ENCODE measurements around the gene NFIB.

Gene NFIB

DNA sequence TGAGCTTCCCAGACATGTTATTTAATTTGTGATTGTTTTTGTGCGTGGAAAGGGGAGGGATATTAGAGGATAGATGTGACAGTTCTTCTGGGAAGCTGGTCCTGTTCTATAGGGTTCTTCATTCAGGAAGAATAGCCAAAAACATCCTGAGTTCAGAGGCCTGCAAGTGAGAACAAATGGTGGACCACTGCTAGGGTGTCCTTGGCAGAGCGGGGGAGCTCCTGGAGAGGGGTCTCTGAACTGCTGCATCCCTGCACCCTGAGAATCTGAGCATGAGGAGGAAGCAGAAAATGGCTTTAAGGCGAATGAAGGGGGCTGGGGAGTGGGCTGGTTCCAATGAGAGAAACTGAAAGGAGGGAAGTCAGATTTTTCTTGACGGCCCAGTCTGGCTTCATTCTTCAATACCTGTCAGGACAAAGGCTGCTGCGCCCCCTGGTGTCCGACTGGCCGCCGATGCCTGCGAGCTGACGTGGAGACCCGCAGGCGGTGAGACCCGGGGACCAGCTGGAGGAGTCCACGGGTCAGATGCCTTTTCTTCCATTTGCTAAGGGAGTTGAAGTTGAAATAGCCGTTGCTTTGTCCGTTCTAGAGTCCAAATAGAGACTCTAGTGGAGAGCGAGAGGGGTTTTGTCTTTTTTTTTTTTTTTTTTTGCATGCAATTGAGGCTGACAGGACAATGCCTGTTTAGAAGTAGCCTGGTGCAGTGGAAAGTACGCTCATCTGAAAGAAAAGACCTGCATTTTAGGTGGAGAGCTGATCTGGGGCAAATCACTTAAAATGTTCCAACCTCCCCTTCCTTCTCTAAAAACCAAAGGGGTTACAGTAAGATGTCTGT, 39.5 kb upstream of the NFIB start:
- TF ChIP-seq, protein P1, sequence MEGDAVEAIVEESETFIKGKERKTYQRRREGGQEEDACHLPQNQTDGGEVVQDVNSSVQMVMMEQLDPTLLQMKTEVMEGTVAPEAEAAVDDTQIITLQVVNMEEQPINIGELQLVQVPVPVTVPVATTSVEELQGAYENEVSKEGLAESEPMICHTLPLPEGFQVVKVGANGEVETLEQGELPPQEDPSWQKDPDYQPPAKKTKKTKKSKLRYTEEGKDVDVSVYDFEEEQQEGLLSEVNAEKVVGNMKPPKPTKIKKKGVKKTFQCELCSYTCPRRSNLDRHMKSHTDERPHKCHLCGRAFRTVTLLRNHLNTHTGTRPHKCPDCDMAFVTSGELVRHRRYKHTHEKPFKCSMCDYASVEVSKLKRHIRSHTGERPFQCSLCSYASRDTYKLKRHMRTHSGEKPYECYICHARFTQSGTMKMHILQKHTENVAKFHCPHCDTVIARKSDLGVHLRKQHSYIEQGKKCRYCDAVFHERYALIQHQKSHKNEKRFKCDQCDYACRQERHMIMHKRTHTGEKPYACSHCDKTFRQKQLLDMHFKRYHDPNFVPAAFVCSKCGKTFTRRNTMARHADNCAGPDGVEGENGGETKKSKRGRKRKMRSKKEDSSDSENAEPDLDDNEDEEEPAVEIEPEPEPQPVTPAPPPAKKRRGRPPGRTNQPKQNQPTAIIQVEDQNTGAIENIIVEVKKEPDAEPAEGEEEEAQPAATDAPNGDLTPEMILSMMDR (IDR thresholded peaks at IDR 0.05; ENCODE audit: low read depth, low read length), result peak; percentile 89
- H3K4me3 ChIP-seq (ENCODE audit: low read depth, low read length), result no peak overlapping the region

DNA sequence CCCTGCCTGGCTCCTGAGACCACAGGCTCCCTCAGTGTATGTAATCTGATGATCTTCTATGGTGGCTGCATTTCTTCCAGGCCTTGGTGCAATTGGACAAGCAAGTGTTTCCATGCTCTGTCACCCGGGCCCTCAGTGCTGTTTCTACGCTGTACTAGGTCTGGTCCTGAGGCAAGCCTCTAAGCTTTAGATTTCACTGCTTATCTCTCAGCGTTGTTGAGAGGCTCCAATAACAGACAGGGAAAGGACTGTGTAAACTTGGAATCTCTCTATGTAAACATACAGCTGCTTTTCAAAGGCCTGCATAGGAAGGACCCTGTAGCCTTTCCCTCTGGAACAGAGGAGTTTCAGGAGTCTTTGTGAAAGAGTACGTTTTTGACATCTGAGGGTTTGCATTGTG, 38.6 kb upstream of the NFIB start:
- TF ChIP-seq, protein P1 (IDR thresholded peaks at IDR 0.05; ENCODE audit: low read depth, low read length), result no peak
- no peak overlapping the region for H3K4me3 ChIP-seq (ENCODE audit: low read depth, low read length)

DNA sequence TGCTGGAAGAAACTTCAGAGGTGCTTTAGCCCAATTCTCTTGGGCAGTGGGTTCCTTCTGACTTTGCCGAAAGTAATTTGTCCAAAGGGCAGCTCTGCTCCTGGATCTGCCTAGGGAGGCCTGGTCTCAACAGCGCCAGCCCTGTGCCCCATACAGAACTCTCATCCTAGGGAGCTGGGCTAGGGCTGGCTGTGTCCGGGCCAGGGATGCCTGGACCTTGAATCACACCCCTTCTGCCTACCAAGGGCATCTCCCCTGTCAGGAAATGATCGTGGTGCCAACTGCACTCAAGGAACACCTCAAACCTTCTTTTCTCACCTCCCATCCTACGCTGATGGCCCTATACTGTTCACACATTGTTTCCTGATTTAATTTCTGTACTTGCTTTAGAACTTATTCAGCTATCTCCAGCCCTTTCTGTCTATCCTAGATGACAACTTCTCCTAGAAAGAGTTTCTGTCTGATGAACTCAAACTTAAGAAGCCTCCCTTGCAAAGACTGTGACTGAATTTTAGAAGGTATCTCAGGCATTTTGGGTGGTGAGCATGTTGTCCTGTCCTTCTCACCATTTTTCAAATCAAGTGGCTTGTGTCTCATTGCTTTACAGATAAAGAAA, 37.4 kb upstream of the NFIB start:
- no peak overlapping the region for H3K4me3 ChIP-seq (ENCODE audit: low read depth, low read length)
- TF ChIP-seq, protein P1 (IDR thresholded peaks at IDR 0.05; ENCODE audit: low read depth, low read length), result no peak

DNA sequence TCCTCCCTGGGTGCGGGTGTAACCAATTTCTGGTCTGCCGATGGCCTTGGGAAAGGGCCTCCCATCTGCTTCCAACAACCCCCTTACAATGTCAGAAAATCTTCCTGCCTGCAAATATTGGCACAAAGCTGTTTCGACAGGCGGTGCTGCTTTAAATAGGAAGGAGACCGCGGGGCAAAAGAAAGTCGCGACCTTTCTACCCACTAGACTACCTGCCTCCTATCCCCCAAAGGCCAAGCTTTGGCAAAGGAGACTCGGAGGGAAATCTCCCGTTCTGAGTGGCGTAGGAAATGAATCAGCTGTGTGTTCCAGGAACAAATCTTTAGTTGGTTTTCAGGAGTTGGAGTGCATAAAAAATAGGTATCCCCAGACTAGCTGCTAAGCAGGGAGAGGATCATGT, 36.8 kb upstream of the NFIB start:
- TF ChIP-seq, protein P1 (IDR thresholded peaks at IDR 0.05; ENCODE audit: low read depth, low read length), result no peak
- no peak overlapping the region for H3K4me3 ChIP-seq (ENCODE audit: low read depth, low read length)

DNA sequence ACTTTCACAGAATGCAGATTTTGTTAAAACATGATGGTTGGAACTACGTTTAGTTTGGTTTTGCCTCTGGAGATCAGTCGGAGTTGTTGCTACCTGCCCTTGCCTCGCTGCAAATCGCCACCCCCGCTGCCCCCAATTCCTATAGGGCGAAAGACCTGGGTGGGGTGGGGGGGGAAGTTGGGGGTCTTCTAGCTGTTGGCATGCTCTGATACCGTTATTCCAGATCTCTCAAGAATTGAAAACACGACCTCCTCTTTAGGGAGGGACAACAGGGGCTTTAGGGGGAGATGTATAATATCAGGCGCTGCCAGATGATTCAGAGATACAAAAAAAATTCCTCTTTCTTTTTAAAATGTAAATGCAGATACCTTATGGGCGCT, 36.4 kb upstream of the NFIB start:
- TF ChIP-seq, protein P1 (IDR thresholded peaks at IDR 0.05; ENCODE audit: low read depth, low read length), result no peak
- no peak overlapping the region for H3K4me3 ChIP-seq (ENCODE audit: low read depth, low read length)

DNA sequence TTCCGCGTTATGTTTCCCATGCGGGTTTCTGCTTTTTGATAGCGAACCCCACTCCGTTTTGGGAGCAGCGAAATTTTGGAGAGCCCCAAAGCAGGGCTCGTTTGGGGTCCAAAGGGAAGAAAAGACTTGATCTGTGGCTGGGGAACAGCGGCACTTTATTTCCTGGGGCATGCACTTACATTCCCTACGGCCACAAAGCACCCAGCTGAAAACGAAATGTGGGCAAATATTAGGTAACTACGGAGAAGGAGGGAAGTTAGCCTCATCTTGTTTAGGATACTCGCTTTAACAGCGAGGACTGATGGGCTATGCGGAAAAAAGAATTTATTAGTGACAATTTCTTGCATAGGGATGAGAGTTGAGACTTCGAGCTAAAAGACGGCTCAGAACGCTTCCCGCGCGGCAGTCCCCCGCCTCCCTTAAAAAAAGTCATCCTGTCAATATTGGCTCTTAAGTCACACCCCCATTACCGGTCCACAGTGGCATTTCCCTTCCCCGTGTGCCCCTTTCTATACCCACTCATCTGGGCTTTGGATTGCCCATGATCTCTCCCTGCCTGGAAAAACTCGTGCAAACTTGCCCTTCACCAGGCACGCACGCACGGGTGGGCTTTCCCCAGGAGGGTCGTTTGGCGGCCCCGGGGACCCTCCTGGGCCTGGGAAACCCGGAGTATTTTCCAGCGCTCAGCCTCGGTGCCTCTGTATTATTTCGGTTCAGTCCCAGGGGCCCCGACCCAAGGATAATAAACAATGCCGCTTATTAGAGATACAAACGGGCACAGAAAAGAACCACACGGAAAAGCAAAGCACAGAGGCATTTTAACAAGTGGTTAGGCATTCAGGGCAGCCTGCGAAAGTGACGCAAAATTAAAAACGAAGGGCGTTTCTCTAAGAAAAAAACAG, 35.8 kb upstream of the NFIB start:
- TF ChIP-seq, protein P1 (IDR thresholded peaks at IDR 0.05; ENCODE audit: low read depth, low read length), result no peak
- H3K4me3 ChIP-seq (ENCODE audit: low read depth, low read length), result no peak overlapping the region

Data from WI38 (cell line).